ENCODE measurements around the gene MYOM1.

The MYOM1 gene

GRCh38 chr18:3115447-3116030 lies 104.2 kb downstream of the MYOM1 start:
- DNase-seq (ENCODE audit: low spot score), result no peak

- DNase-seq (ENCODE audit: low spot score), result no peak
Measured at GRCh38 chr18:3114451-3114850, 105.3 kb downstream of the MYOM1 start.

- no peak for DNase-seq (ENCODE audit: low spot score)
Measured at GRCh38 chr18:3114026-3114425, 105.7 kb downstream of the MYOM1 start.

GRCh38 chr18:3111523-3112240 lies 108.1 kb downstream of the MYOM1 start:
- peak; percentile 43 for DNase-seq (ENCODE audit: low spot score)

- no peak for DNase-seq (ENCODE audit: low spot score)
Measured at GRCh38 chr18:3110034-3110752, 109.6 kb downstream of the MYOM1 start.

- DNase-seq (ENCODE audit: low spot score), result no peak
Measured at GRCh38 chr18:3107740-3108151, 112.0 kb downstream of the MYOM1 start.

- DNase-seq (ENCODE audit: low spot score), result peak; percentile 57
Measured at GRCh38 chr18:3104190-3105054, 115.3 kb downstream of the MYOM1 start.

- DNase-seq (ENCODE audit: low spot score), result peak; percentile 18
Measured at GRCh38 chr18:3103576-3103975, 116.2 kb downstream of the MYOM1 start.

GRCh38 chr18:3102983-3103382 lies 116.8 kb downstream of the MYOM1 start:
- DNase-seq (ENCODE audit: low spot score), result no peak

- no peak for DNase-seq (ENCODE audit: low spot score)
Measured at GRCh38 chr18:3100498-3101132, 119.2 kb downstream of the MYOM1 start.

- no peak for DNase-seq (ENCODE audit: low spot score)
Measured at GRCh38 chr18:3099327-3099726, 120.4 kb downstream of the MYOM1 start.

- no peak for DNase-seq (ENCODE audit: low spot score)
Measured at GRCh38 chr18:3097082-3097481, 122.7 kb downstream of the MYOM1 start.

- no peak for DNase-seq (ENCODE audit: low spot score)
Measured at GRCh38 chr18:3095921-3096320, 123.8 kb downstream of the MYOM1 start.

- no peak for DNase-seq (ENCODE audit: low spot score)
Measured at GRCh38 chr18:3094338-3094684, 125.5 kb downstream of the MYOM1 start.

GRCh38 chr18:3093624-3094337 lies 126.0 kb downstream of the MYOM1 start:
- DNase-seq (ENCODE audit: low spot score), result no peak

GRCh38 chr18:3092727-3093126 lies 127.0 kb downstream of the MYOM1 start:
- no peak for DNase-seq (ENCODE audit: low spot score)

GRCh38 chr18:3089579-3089978 lies 130.2 kb downstream of the MYOM1 start:
- DNase-seq (ENCODE audit: low spot score), result no peak

- DNase-seq (ENCODE audit: low spot score), result no peak
Measured at GRCh38 chr18:3088449-3088848, 131.3 kb downstream of the MYOM1 start.

- DNase-seq (ENCODE audit: low spot score), result no peak
Measured at GRCh38 chr18:3086871-3087270, 132.9 kb downstream of the MYOM1 start.

GRCh38 chr18:3085612-3086011 lies 134.2 kb downstream of the MYOM1 start:
- no peak for DNase-seq (ENCODE audit: low spot score)

GRCh38 chr18:3084206-3084605 lies 135.6 kb downstream of the MYOM1 start:
- no peak for DNase-seq (ENCODE audit: low spot score)
